Measurements from ENCODE around the gene ZNF655. TPM values are rescaled to one million over a fixed set of nuclear protein-coding genes. Genes with fewer than 3 reads are reported as not detected.
"Not testable (repeated sequence)": the region's sequence is repeated elsewhere in the genome, so short reads cannot be mapped to it uniquely, and the experiment has no call there.

Gene ZNF655
- polyA plus RNA-seq, 3 donors from 2014 or later: 69.8 to 98.9 (median 75.0) TPM

DNA sequence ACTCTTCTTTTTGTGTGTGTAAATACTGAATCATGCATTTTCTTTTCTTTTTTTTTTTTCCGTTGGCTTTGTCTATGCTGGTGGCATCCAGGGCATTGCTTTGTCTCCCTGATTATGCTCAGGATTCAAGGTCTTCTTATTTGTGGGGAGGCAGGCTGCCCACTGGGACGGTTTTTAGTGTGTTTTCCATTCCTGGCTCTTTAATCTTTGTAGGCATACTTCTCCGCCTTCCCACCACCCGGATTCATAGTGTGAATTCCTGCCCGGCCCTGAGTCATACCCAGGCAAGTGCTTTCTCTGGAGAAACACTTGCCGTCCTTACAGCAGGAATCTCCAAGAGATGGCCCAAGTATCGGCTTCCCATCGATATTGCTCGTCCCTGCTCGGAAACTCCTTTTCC is 5.2 kb downstream of the ZNF655 start:
- DNase-seq: no peak
- H3K9me3 Mint-ChIP-seq: no peaks in the 10 kb centered on the region
- H3K27ac Mint-ChIP-seq: no peak overlapping the region
- peaks cover 2 to 9% (median 3%) of the 10 kb centered on the region in 3 donors for H3K27me3 Mint-ChIP-seq (ENCODE audit: low read depth in 3 of 3)
- no peak overlapping the region for H3K4me3 Mint-ChIP-seq
- peaks cover 19 to 32% (median 23%) of the 10 kb centered on the region in 3 donors for H3K36me3 Mint-ChIP-seq
- peaks cover 23 to 44% of the 10 kb centered on the region in 2 donors for H3K4me1 Mint-ChIP-seq

DNA sequence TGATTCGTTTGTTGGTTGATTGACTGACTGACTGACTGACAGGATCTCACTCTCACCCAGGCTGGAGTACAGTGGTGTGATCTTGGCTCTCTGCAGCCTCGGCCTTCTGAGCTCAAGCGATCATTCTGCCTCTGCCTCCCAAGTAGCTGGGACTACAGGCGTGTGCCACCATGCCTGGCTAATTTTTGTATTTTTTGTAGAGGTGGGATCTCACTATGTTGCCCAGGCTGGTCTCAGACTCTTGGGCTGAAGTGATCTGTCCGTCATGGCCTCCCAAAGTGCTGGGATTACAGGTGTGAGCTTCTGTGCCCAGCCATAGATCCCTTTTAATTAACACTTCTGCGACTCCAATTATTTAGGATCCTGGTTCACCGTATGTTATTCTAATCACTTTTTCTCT is 10.3 kb downstream of the ZNF655 start:
- Mint-ChIP-seq H3K27ac (peak overlapping the region in 1 of 6 donors; percentile 22), H3K4me1 (peaks cover 6 to 15% of the 10 kb centered on the region in 2 donors), H3K36me3 (peaks cover 8 to 22% (median 8%) of the 10 kb centered on the region in 3 donors)
- not testable (repeated sequence) for H3K9me3 Mint-ChIP-seq; H3K27me3 Mint-ChIP-seq (ENCODE audit: low read depth in 3 of 3); H3K4me3 Mint-ChIP-seq; DNase-seq

DNA sequence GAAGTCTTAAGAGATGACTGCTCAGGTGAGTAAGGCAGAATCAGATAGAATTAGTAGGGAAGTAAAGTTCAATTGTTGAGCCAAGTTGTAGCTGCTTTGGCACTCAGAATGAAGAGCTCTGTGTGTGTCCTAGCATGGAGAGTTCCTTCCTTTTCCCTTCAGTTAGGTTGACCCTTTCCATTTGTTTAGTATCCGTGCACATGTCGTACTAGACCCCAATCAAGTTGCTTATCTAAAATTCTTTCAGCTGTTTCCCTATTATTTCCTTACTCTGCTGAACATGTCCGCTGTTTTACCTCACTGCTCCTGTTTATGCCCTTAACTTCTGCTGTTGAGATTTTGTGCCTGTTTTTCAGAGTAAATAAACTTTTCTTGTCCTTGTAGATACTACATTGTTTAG is 13.3 kb downstream of the ZNF655 start:
- peak overlapping the region in 2 of 6 donors; percentile 1 to 63 for H3K27ac Mint-ChIP-seq
- H3K27me3 Mint-ChIP-seq (ENCODE audit: low read depth in 3 of 3): no peaks in the 10 kb centered on the region
- H3K4me3 Mint-ChIP-seq: no peak overlapping the region
- H3K36me3 Mint-ChIP-seq: peaks cover 0 to 8% (median 0%) of the 10 kb centered on the region in 3 donors
- H3K4me1 Mint-ChIP-seq: peaks cover 0 to 4% of the 10 kb centered on the region in 2 donors
- DNase-seq: no peak
- no peaks in the 10 kb centered on the region for H3K9me3 Mint-ChIP-seq

DNA sequence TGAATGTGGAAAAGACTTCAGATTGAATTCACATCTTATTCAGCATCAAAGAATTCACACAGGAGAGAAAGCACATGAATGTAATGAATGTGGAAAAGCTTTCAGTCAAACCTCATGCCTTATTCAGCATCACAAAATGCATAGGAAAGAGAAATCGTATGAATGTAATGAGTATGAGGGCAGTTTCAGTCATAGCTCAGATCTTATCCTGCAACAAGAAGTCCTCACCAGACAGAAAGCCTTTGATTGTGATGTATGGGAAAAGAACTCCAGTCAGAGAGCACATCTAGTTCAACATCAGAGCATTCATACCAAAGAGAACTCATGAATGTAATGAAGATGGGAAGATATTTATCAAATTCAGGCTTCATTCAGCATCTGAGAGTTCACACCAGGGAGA is 14.8 kb downstream of the ZNF655 start:
- Mint-ChIP-seq H3K27ac (peak overlapping the region in 3 of 6 donors; percentile 4 to 41 (median 10)), H3K36me3 (peaks cover 0 to 8% (median 0%) of the 10 kb centered on the region in 3 donors), H3K4me3 (no peak overlapping the region), H3K27me3 (ENCODE audit: low read depth in 3 of 3) (peaks cover 0 to 2% (median 0%) of the 10 kb centered on the region in 3 donors), H3K4me1 (peaks cover 0 to 4% of the 10 kb centered on the region in 2 donors), H3K9me3 (no peaks in the 10 kb centered on the region)
- no peak for DNase-seq

DNA sequence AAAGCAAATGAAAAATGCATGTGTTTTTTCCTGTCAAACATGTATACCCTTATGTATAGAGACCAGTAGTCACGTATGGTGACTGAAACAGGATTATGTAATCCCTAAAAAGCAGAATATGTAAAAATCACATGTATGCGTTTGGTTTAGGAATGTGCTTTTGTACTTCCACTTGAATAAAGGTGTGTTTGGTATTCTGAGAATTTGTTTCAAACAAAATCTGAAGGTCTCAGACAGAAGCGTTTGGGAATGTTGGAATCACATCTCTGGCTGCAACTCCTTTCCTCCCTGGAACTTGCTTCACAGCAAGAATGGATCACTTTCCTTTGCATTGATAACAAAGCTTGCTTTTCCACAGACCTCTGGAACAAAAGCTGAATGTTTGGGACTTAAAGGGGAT is 17.8 kb downstream of the ZNF655 start:
- no peak for DNase-seq
- peaks cover 13 to 15% of the 10 kb centered on the region in 2 donors for H3K4me1 Mint-ChIP-seq
- peaks cover 0 to 8% (median 0%) of the 10 kb centered on the region in 3 donors for H3K36me3 Mint-ChIP-seq
- no peaks in the 10 kb centered on the region for H3K9me3 Mint-ChIP-seq
- peaks cover 0 to 2% (median 1%) of the 10 kb centered on the region in 3 donors for H3K27me3 Mint-ChIP-seq (ENCODE audit: low read depth in 3 of 3)
- no peak overlapping the region for H3K27ac Mint-ChIP-seq
- no peak overlapping the region for H3K4me3 Mint-ChIP-seq

DNA sequence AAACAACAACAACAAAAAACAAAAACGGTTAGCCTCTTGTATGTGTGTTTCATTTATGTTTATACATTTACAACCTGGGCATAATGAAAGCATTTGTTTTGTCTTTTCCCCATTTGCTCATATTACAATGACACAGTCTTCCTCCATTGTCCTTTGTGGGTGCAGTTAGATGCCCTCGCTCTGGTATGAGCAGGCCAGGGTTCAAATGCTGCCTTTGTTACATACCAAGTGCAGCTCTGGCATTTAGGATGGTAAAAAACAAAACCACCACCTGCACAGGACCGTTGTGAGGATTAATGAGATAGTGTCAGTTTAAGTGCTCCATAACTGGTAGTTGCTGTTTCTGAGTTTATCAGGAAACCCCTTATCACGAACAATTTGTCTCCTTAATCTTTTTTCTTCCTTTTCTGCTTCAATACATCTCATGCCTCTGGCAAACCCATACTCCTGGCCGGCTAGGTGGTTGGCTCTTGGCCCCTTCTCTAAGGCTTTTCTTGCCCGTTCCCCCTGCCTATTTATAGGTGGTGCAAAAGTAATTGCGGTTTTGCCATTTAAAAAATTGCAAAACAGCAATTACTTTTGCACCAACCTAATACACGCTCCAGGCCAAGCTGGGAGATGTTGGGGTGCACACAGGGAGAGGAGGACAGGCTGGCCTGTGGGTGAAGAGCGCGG is 21.0 kb downstream of the ZNF655 start:
- Mint-ChIP-seq H3K36me3 (no peaks in the 10 kb centered on the region), H3K4me3 (peak overlapping the region; percentile 82 to 96 (median 90)), H3K9me3 (no peaks in the 10 kb centered on the region), H3K4me1 (peaks cover 13 to 14% of the 10 kb centered on the region in 2 donors), H3K27me3 (ENCODE audit: low read depth in 3 of 3) (peaks cover 0 to 8% (median 6%) of the 10 kb centered on the region in 3 donors), H3K27ac (peak overlapping the region in 3 of 6 donors; percentile 30 to 72 (median 51))
- DNase-seq: no peak

DNA sequence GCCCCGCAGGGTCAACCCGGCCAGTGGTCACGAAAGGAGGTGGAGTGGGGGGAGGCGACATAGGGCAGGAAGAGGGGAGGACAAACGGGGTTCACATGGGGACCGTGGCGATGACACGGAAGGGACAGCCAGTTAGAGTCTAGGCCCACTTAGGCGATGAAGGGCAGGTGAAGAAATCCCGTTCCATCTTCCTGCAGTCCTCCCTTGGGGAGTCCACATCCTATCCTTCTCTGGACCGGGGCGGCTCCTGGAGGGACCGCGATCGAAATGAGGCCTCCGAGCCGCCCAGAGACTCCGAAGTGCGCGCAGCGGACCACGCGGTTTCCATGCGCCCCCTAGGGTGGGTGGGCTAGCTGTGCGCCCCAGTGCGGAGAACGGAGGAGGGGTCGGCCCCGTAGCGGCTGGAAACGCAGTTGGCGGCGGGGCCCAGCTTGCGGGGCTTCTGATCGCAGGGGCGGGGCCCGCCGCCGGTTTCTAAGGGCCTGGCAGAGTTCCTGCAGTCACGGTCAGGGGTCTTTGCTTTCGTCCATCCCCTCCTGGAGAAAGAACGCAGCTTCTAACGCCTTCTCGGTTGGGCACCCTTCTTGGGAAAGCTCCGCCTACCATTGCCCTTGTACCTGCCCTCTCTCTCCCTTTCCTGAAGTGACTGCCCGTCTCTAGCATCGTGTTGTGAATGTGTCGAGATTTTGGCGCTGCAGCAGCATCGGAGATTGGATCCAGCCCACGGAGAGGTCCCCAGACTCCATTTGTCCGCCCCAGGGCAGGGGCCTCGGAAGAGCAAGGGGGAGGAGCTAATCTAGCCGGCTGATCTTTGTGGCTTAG is 21.7 kb downstream of the ZNF655 start:
- DNase-seq: peak; percentile 37 to 44 (median 40)
- H3K27me3 Mint-ChIP-seq (ENCODE audit: low read depth in 3 of 3): peaks cover 0 to 8% (median 6%) of the 10 kb centered on the region in 3 donors
- peaks cover 13 to 14% of the 10 kb centered on the region in 2 donors for H3K4me1 Mint-ChIP-seq
- H3K27ac Mint-ChIP-seq: peak overlapping the region; percentile 48 to 82 (median 74)
- no peaks in the 10 kb centered on the region for H3K36me3 Mint-ChIP-seq
- peak overlapping the region; percentile 82 to 96 (median 90) for H3K4me3 Mint-ChIP-seq
- H3K9me3 Mint-ChIP-seq: no peaks in the 10 kb centered on the region

DNA sequence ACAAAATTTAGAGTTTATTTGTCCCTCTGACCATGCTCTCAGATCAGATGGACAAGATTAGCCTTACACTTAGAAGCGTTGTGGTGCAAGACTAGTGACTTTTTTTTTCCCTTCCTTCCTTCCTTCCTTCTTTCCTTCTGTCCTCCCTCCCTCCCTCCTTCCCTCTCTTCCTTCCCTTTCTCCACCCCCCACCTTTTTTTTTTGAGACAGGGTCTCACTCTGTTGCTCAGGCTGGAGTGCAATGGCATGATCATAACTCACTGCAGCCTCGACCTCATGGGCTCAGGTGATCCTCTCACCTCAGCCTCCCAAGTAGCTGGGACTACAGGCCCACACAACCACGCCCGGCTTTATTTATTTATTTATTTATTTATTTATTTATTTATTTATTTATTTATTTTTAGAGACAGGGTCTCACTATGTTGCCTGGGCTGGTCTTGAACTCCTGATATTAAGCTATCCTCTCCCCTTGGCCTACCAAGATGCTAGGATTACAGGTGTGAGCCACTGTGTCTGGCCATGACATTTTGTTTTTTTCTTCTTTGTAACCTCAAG is 22.4 kb downstream of the ZNF655 start:
- not testable (repeated sequence) for H3K9me3 Mint-ChIP-seq; DNase-seq; H3K36me3 Mint-ChIP-seq; H3K27me3 Mint-ChIP-seq (ENCODE audit: low read depth in 3 of 3)
- Mint-ChIP-seq H3K4me3 (peak overlapping the region; percentile 82 to 96 (median 90)), H3K4me1 (peaks cover 13 to 14% of the 10 kb centered on the region in 2 donors), H3K27ac (peak overlapping the region; percentile 57 to 82 (median 69))

DNA sequence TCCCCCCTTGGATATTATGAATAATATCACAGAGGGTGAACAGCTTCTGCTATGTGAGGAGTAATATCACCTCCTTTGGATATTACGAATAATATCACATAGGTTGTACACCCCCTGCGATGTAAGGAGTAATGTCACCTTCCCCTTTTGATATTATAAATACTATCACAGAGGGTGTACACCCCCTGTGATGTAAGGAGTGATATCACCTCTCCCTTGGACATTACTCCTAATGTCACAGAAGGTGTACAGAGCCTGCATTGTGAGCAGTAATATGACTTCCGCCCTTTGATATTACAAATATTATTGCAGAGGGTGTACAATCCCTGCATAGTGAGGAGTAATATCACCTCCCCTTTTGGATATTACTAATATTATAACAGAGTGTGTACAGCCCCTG is 30.4 kb downstream of the ZNF655 start:
- Mint-ChIP-seq H3K4me1 (no peaks in the 10 kb centered on the region), H3K9me3 (no peaks in the 10 kb centered on the region), H3K27ac (no peak overlapping the region), H3K36me3 (no peaks in the 10 kb centered on the region), H3K4me3 (no peak overlapping the region), H3K27me3 (ENCODE audit: low read depth in 3 of 3) (peaks cover 0 to 4% (median 0%) of the 10 kb centered on the region in 3 donors)
- DNase-seq: no peak

DNA sequence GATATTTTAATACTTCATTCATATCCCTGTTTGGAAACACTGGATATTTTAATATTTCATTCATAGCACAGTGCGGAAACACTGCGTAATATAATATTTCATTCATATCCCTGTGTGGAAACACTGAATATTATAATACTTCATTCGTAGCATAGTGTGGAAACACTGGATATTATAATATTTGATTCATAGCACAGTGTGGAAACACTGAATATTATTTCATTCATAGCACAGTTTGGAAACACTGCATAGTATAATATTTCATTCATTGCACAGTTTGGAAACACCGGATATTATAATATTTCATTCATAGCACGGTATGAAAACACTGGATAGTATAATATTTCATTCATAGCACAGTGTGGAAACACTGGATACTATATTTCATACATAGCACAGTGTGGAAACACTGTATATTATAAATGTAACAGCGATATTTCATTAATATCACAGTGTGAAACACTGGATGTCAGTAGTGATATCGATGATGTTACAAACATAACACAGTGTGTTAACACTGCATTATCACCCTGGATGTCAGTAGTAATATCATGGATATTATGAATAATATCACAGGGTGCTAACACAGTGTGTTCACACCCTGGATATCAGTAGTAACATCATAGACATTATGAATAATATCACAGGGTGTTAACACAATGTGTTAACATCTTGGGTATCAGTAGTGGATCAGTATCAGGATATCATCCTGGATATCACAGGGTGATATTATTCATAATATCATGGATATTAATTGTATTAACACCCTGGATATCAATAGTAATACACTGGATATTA is 36.7 kb downstream of the ZNF655 start:
- Mint-ChIP-seq H3K4me1 (no peaks in the 10 kb centered on the region), H3K27ac (no peak overlapping the region), H3K36me3 (no peaks in the 10 kb centered on the region), H3K9me3 (no peaks in the 10 kb centered on the region), H3K27me3 (ENCODE audit: low read depth in 3 of 3) (peaks cover 0 to 3% (median 0%) of the 10 kb centered on the region in 3 donors), H3K4me3 (no peak overlapping the region)
- DNase-seq: no peak

DNA sequence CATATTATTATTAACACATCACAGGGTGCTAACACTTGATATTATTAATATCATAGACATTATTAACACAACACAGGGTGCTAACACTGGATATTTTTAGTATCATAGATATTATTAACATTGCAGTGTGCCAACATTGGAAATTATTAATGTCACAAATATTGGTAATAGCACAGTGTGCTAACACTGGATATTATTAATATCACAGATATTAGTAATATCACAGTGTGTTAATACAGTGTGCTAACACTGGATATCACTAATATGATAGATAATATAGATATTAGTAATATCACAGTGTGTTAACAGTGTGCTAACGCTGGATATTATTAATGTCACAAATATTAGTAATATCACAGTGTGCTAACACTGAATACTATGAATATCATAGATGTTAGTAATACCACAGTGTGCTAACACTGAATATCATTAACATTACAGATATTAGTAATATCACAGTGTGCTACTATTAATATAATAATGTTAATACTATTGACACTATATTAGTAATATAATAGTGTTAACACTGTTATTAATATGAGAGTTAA is 38.0 kb downstream of the ZNF655 start:
- Mint-ChIP-seq H3K36me3 (no peaks in the 10 kb centered on the region), H3K27ac (no peak overlapping the region), H3K27me3 (ENCODE audit: low read depth in 3 of 3) (peaks cover 0 to 3% (median 0%) of the 10 kb centered on the region in 3 donors), H3K9me3 (no peaks in the 10 kb centered on the region), H3K4me1 (no peaks in the 10 kb centered on the region), H3K4me3 (no peak overlapping the region)
- DNase-seq: no peak

DNA sequence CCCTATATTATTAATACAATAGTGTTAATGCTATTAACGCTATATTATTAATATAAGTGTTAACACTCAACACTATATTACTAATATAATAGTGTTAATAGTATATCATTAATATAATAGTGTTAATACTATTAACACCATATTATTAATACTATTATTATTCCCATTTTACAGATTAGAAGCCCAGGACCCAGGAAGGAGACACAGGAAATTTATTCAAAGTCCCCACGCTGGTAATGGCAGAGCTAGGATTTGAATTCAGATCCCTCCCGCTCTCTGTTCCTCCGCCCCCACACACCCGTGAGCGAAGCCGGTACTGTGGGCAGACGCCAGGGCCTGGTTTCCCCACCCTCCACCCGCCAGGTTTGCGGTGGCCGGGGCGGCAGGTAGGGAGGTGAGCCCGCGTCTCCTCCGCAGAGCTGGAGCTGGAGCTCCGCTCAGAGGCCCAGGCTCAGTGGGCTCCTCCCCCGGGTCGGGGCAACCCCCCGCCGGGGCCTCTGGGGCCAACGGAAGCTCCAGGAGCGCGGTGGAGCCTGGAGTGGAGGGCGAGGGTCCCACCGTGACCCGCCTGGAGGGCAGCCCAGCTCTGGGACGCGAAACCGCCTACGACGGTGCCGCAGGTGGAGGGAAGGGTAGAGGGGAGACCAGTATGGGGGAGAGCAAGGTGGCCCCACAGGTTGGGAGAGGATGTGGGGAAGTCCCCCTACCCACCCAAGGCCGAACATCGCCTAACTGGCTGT is 39.5 kb downstream of the ZNF655 start, which contains the start of gene TMEM225B:
Gene TMEM225B (plus strand): TSS at position 506 of the 740 bp plus-strand sequence. CDS start 6,122 bp downstream, outside the sequence.
- Mint-ChIP-seq H3K4me3 (no peak within 1 kb of the TSS), H3K4me1 (no peaks in the 10 kb centered on the region), H3K27ac (no peak within 1 kb of the TSS), H3K36me3 (no peaks in the 10 kb centered on the region), H3K9me3 (no peaks in the 10 kb centered on the region), H3K27me3 (ENCODE audit: low read depth in 3 of 3) (peaks cover 0 to 3% (median 0%) of the 10 kb centered on the region in 3 donors)
- DNase-seq: peak in 1 of 3 donors; percentile 10
